K562 (cell line): ENCODE measurements around the gene GAL3ST2. TPM values are rescaled to one million over a fixed set of nuclear protein-coding genes. Genes with fewer than 3 reads are reported as not detected.
A peak's percentile ranks its signal among the peaks of the same experiment; 100 is the strongest.

Source experiments
- ATF7 ChIP-seq: fragments of 450-650 bp; IDR thresholded peaks from 2 replicates; pipeline ENCODE4 v1.7.1; 2014; ENCODE audit warnings: mild to moderate bottlenecking, moderate library complexity
- BCOR ChIP-seq: fragments of 450-650 bp; IDR thresholded peaks from 2 replicates; pipeline ENCODE4 v1.6.1; 2016
- FOXK1 ChIP-seq: sonication (generic); formaldehyde crosslinking; IDR thresholded peaks from 2 replicates; pipeline ENCODE4 v1.8.0; 2022; ENCODE audit warnings: missing genetic modification reagents, mild to moderate bottlenecking, borderline replicate concordance
- FOXK2 ChIP-seq, 2 experiments: fragments of 450-650 bp; IDR thresholded peaks in 1 of 2; conservative IDR thresholded peaks in 1 of 2; 2 replicates each; pipeline ENCODE4 v1.6.1; 2016; ENCODE audit warnings: low read depth in 2 of 2, mild to moderate bottlenecking in 1 of 2
- KAT7 ChIP-seq: sonication (generic); formaldehyde crosslinking; IDR thresholded peaks from 2 replicates; pipeline ENCODE4 v1.8.0; 2022; ENCODE audit warnings: missing genetic modification reagents, mild to moderate bottlenecking, borderline replicate concordance
- NR2C1 ChIP-seq, 2 experiments: fragments of 450-650 bp; IDR thresholded peaks; 2 replicates each; pipeline ENCODE4 v1.6.1; 2017; ENCODE audit warnings: mild to moderate bottlenecking in 2 of 2, antibody characterized with exemption in 1 of 2, inconsistent platforms in 1 of 2, missing compliant biosample characterization in 1 of 2, missing genetic modification characterization in 1 of 2
- SRSF3 ChIP-seq: fragments of 200-400 bp; formaldehyde crosslinking; IDR thresholded peaks from 2 replicates; pipeline ENCODE4 v1.6.1; 2016; ENCODE audit warnings: mild to moderate bottlenecking, low read length, moderate library complexity; ENCODE audit not compliant: insufficient read depth
- TOE1 ChIP-seq, 2 experiments: fragments of 450-650 bp in 1 of 2; sonication (generic) in 1 of 2; formaldehyde crosslinking in 1 of 2; IDR thresholded peaks; 2 replicates each; pipeline versions ENCODE4 v1.7.1 to v1.8.0; 2016 to 2022; ENCODE audit warnings: borderline replicate concordance in 2 of 2, mild to moderate bottlenecking in 2 of 2, antibody characterized with exemption in 1 of 2, inconsistent platforms in 1 of 2, low read depth in 1 of 2, missing genetic modification reagents in 1 of 2, moderate library complexity in 1 of 2
- ZNF778 ChIP-seq: fragments of 450-650 bp; formaldehyde crosslinking; IDR thresholded peaks from 2 replicates; pipeline ENCODE4 v1.4.0; 2020; ENCODE audit warnings: mild to moderate bottlenecking, moderate library complexity
- ZSCAN32 ChIP-seq: fragments of 450-650 bp; formaldehyde crosslinking; IDR thresholded peaks from 2 replicates; pipeline ENCODE4 v1.4.0; 2020; ENCODE audit warnings: mild to moderate bottlenecking, moderate library complexity
- polyA plus RNA-seq, 8 experiments: library from polyadenylated mRNA; depleted of rRNA in 4 of 8; stranded (reverse) in 5 of 8; unstranded in 3 of 8; fragments of >200 nt; fragmentation: Nextera tagmentation in 2 of 8; fragmentation: Illumina TruSeq in 1 of 8; extraction: Ambion mirVana in 2 of 8; extraction: Trizol in 1 of 8; gene quantifications; 2 replicates each; pipeline versions ENCODE4 v1.2.1 to v1.2.3, GENCODE V29; 2011 to 2014; ENCODE audit warnings: inconsistent platforms in 1 of 8, missing spikeins in 1 of 8
- total RNA-seq, 7 experiments: library from RNA; depleted of rRNA in 6 of 7; stranded (reverse); fragments of >200 nt in 6 of 7; fragmentation: Illumina TruSeq in 2 of 7; extraction: Trizol in 2 of 7; gene quantifications; 2 replicates each; pipeline versions ENCODE4 v1.2.1 to v1.2.3, GENCODE V29; 2011 to 2021; ENCODE audit warnings: low replicate concordance in 1 of 7
- TF ChIP-seq, protein P1 (sequence below): fragments of 250-450 bp; sonication (Bioruptor Pico); IDR thresholded peaks from 2 replicates; pipeline ENCODE4 v1.8.0; 2021; ENCODE audit warnings: moderate library complexity, mild to moderate bottlenecking, inconsistent platforms
- TF ChIP-seq, protein P2 (sequence below): IDR thresholded peaks from 2 replicates; pipeline ENCODE4 v1.6.1; 2011; ENCODE audit not compliant: insufficient read length; ENCODE audit errors: extremely low read depth
- TF ChIP-seq, protein P3 (sequence below), 2 experiments: fragments of 150-350 bp in 1 of 2; IDR thresholded peaks; 2 replicates each; pipeline ENCODE4 v1.6.1; 2012 to 2016; ENCODE audit warnings: low read depth in 2 of 2, low read length in 2 of 2, mild to moderate bottlenecking in 1 of 2, moderate library complexity in 1 of 2
- TF ChIP-seq, protein P4 (sequence below), 2 experiments: IDR thresholded peaks; 2 replicates each; pipeline ENCODE4 v1.6.1; 2011; ENCODE audit warnings: borderline replicate concordance in 1 of 2, control low read depth in 1 of 2, low read depth in 1 of 2, low read length in 1 of 2, mild to moderate bottlenecking in 1 of 2, mixed read lengths in 1 of 2, moderate library complexity in 1 of 2; ENCODE audit not compliant: insufficient read depth in 1 of 2, insufficient read length in 1 of 2, poor library complexity in 1 of 2, severe bottlenecking in 1 of 2; ENCODE audit errors: extremely low read depth in 1 of 2

The GAL3ST2 gene
- total and polyA plus RNA-seq, 9 of the 15 experiments (the other 6 are each of a cell fraction or from before 2014, with no cell fraction given): 0.42 TPM; not detected in 8

DNA sequence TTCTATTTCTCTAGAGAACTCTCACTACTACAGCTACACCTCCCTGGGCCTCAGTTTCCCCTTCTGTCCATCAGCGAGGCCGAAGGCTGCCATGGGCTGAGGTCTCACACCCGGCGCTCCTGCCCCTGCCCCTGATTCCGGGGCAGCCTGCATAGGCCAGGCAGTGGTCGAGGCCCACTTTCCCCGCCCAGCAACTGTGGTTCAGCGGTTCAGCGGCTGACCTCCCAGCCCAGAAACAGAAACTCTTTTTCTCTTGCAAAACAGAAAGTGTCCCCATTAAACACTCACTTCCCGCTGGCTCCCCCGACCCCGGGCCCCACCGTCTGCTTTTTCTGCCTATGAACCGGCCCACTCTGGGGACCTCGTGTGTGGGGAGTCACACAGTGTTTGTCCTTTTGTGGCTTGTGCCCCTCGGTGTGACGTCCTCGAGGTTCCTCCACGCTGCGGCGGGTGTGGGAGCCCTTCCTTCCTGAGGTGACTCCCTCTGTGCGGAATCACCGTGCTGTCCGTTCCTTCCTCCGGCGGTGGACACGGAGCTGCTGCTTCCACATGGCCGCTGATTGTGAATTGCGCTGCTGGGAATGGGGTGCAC is 66.1 kb downstream of the GAL3ST2 start (continued):
- TF ChIP-seq ZSCAN32 (CRISPR knock-in tag): no peak
- TF ChIP-seq, protein P1, sequence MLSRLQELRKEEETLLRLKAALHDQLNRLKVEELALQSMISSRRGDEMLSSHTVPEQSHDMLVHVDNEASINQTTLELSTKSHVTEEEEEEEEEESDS (CRISPR knock-in tag): no peak
- TF ChIP-seq FOXK2 (conservative IDR thresholded peaks at IDR 0.05 in 1 of 2, IDR thresholded peaks at IDR 0.05 in 1 of 2; ENCODE audit: low read depth in 2 of 2): no peak
- TF ChIP-seq ATF7: no peak
- TF ChIP-seq, protein P2, sequence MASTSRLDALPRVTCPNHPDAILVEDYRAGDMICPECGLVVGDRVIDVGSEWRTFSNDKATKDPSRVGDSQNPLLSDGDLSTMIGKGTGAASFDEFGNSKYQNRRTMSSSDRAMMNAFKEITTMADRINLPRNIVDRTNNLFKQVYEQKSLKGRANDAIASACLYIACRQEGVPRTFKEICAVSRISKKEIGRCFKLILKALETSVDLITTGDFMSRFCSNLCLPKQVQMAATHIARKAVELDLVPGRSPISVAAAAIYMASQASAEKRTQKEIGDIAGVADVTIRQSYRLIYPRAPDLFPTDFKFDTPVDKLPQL: no peak
- no peak for TF ChIP-seq FOXK1 (CRISPR knock-in tag)
- no peak for TF ChIP-seq ZNF778 (CRISPR knock-in tag)
- peak; percentile 61; the same call in 1 of the 2 replicates for TF ChIP-seq BCOR
- no peak for TF ChIP-seq SRSF3
- TF ChIP-seq, protein P3, sequence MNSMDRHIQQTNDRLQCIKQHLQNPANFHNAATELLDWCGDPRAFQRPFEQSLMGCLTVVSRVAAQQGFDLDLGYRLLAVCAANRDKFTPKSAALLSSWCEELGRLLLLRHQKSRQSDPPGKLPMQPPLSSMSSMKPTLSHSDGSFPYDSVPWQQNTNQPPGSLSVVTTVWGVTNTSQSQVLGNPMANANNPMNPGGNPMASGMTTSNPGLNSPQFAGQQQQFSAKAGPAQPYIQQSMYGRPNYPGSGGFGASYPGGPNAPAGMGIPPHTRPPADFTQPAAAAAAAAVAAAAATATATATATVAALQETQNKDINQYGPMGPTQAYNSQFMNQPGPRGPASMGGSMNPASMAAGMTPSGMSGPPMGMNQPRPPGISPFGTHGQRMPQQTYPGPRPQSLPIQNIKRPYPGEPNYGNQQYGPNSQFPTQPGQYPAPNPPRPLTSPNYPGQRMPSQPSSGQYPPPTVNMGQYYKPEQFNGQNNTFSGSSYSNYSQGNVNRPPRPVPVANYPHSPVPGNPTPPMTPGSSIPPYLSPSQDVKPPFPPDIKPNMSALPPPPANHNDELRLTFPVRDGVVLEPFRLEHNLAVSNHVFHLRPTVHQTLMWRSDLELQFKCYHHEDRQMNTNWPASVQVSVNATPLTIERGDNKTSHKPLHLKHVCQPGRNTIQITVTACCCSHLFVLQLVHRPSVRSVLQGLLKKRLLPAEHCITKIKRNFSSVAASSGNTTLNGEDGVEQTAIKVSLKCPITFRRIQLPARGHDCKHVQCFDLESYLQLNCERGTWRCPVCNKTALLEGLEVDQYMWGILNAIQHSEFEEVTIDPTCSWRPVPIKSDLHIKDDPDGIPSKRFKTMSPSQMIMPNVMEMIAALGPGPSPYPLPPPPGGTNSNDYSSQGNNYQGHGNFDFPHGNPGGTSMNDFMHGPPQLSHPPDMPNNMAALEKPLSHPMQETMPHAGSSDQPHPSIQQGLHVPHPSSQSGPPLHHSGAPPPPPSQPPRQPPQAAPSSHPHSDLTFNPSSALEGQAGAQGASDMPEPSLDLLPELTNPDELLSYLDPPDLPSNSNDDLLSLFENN (IDR thresholded peaks at IDR 0.05; ENCODE audit: low read depth in 2 of 2, low read length in 2 of 2): no peak
- no peak for TF ChIP-seq KAT7
- TF ChIP-seq TOE1 (IDR thresholded peaks at IDR 0.05; ENCODE audit: borderline replicate concordance): no peak
- no peak for TF ChIP-seq TOE1 (CRISPR knock-in tag; IDR thresholded peaks at IDR 0.05; ENCODE audit: borderline replicate concordance, low read depth)
- TF ChIP-seq, protein P4, sequence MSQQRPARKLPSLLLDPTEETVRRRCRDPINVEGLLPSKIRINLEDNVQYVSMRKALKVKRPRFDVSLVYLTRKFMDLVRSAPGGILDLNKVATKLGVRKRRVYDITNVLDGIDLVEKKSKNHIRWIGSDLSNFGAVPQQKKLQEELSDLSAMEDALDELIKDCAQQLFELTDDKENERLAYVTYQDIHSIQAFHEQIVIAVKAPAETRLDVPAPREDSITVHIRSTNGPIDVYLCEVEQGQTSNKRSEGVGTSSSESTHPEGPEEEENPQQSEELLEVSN (IDR thresholded peaks at IDR 0.05; ENCODE audit: borderline replicate concordance in 1 of 2, extremely low read depth in 1 of 2, insufficient read depth in 1 of 2, insufficient read length in 1 of 2, low read depth in 1 of 2, low read length in 1 of 2, poor library complexity in 1 of 2, severe bottlenecking in 1 of 2): no peak
- TF ChIP-seq NR2C1 (IDR thresholded peaks at IDR 0.05): peak; percentile 64
- peak; percentile 28; the same call in 1 of the 2 replicates for TF ChIP-seq NR2C1 (tag; IDR thresholded peaks at IDR 0.05)
